GM12875 (cell line): ENCODE data around the gene HERC3.

Experiments
- H3K4me3 ChIP-seq: one replicate; pipeline ENCODE4 v1.5.1; 2011; ENCODE audit warnings: low read depth, low read length, control low read depth
- CTCF ChIP-seq: IDR thresholded peaks from 2 replicates; pipeline ENCODE4 v1.5.1; 2011; ENCODE audit warnings: low read depth, mild to moderate bottlenecking, control low read depth, inconsistent platforms, low read length, moderate library complexity, borderline replicate concordance; ENCODE audit not compliant: insufficient read depth

HERC3 gene

DNA sequence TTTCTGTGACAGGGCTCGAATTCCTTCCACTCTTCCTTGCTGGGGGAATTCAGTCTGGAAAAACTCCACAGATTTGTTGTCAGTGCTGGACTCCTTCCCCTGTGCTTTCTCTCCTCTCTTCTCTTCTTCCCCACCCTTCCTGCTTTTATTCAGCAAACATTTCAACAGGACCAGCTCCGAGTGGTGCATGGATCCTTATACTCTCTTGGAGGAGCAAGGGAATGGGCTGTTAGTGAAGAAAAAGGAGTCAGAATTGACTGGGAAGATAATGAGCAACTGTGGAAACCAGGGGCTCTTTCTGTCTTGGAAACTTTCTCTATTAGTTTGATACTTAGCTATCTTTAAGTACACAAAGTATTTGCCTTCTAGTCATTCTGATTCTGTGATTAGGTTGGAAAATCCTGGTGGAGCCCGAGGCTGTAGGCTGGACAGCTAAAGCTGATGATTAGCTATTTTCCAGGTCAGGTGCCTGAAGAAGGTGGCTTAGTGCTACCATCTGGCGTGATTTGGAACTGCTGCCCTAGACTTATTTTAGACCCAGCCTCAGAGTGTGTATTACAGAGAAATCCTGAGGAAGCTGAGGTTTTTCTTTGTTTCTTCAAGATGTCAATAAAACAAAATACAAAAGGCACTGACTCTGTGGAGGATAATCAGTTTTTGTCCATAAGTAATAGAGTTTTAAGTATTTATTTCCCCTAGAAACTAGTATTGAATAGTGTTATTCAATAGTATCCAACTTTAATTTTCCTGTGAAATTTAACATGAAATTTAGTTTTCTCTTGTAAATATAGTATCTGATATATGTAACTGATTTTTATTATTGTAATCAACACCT lies 67.0 kb downstream of the HERC3 start:
- peak; percentile 62; the same call in 1 of the 2 replicates for TF ChIP-seq CTCF
- no peak overlapping the region for H3K4me3 ChIP-seq

DNA sequence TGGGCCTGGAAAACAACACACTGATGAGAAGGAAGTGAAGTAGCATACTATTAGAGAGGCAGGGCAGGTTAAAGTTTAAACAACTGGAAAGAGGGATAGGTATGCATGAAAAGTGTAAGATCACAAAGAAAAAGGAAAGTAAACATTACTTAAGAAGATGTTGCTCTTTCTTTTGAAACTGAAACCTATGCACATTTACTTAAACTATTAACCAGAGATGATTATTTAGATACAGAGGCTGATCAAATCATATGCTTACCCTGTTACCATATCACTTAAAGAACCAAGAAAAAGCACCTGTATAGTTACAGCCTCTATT lies 67.6 kb downstream of the HERC3 start:
- H3K4me3 ChIP-seq: no peak overlapping the region
- no peak for TF ChIP-seq CTCF

GRCh38 chr4:88660446-88661294 lies 68.4 kb downstream of the HERC3 start:
- no peak overlapping the region for H3K4me3 ChIP-seq
- TF ChIP-seq CTCF: no peak

- TF ChIP-seq CTCF: no peak
- no peak overlapping the region for H3K4me3 ChIP-seq
Observed at GRCh38 chr4:88661739-88662138, 69.5 kb downstream of the HERC3 start.

DNA sequence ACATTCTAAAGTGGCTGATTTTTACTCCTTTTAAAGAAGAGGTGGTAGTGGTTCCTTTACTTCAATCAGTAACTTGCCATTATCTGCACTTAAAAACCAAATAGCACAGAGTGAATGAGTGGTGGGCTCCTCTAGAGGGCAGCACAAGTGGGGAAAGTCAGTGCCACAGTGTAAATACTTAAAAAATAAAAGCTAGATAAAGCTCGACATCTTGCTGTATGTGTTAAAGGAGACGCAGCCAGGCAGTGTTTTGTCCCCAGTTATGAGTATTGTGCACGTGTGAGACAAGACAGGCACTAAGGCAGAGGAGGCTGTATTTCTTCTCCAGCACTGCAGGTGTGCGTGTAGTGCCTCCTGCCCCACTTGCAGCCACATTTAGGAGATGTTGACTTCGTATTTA lies 80.7 kb downstream of the HERC3 start:
- no peak overlapping the region for H3K4me3 ChIP-seq
- TF ChIP-seq CTCF: peak; percentile 52

GRCh38 chr4:88673886-88674285 lies 81.6 kb downstream of the HERC3 start:
- no peak overlapping the region for H3K4me3 ChIP-seq
- TF ChIP-seq CTCF: no peak

DNA sequence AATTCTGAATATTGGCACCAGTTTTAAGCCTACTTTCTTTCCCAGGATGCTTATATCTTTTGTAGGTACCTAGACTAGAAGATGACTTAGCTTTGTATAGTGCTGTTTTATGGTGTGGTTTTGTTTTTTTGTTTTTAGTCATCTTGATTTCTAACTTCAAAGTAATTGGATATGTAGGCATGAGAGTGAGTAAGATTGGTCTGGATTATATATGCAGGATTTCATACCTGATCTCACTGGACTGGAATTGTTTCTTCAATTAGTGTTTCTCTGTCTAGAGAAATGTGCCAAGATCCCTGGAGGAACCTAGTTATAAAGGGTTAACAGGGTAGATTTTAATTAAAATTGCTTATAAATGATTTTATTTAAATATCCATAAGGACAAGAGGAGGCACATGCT lies 82.3 kb downstream of the HERC3 start:
- TF ChIP-seq CTCF: no peak
- H3K4me3 ChIP-seq: no peak overlapping the region
